GM18907 (cell line): ENCODE results near the gene TGM5.
"Not testable (repeated sequence)": the region's sequence is repeated elsewhere in the genome, so short reads cannot be mapped to it uniquely, and the experiment has no call there.

Experiments
- ATAC-seq: cut with Tn5 transposase; IDR thresholded peaks from one replicate; pipeline ENCODE4 v1.9.1; 2021; ENCODE audit warnings: mild to moderate bottlenecking, moderate library complexity; ENCODE audit not compliant: unreplicated experiment

The TGM5 gene

DNA sequence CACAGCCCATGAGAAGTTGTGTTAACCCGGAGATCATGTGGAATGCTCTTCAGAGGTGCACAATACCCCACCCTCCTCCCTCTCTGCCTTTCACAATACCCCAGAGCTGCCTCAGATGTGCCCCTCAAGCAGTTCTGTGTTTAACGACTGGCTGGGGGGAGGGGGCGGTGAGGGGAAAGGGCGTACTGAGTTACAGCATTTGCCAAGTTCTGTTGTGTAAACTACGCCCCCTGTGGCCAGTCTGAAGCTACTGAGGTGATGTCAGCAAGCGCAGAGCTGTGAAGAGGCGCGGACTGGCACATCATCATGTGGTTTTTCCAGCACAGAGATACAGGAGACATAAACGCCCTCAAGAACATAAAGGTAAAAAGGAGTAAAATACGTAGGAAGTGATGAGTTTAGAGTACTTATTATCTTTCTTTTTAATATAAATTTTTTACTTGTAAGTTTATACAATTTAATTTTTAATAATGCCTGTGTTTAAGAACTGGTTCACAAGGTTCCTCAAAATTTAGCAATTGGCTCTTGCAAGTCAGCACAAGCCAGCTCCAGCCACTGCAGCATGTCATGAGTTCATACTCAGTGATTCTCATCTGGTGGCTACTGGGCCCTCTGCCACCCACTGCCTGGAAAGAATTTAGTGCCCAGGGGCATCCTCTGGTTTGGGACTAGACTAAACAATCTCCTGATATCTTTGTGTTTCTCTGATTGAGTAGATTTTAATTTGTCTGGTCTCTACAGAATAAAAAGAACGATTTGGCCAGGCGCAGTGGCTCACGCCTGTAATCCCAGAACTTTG is 47.6 kb downstream of the TGM5 start:
- no peak for ATAC-seq

DNA sequence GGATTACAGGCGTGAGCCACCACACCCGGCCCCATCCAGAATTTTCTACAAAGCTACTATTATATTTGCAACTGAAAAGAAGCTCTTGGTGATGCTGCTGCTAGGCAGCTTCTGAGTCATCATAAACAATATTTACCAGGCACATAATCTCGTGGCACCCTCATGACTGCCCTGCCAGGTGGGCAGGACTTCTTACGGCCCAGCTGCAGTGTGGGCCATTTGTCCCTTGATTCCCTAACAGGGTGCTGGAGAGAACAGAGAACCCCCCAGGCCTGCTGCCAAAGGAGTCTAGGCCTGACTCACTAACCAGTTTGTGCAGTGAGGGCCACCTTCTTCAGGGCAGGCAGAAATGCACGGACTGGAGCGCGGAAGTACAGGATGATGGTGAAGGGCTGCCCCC is 50.8 kb downstream of the TGM5 start:
- no peak for ATAC-seq

GRCh38 chr15:43214592-43215295 is 52.0 kb downstream of the TGM5 start:
- no peak for ATAC-seq

DNA sequence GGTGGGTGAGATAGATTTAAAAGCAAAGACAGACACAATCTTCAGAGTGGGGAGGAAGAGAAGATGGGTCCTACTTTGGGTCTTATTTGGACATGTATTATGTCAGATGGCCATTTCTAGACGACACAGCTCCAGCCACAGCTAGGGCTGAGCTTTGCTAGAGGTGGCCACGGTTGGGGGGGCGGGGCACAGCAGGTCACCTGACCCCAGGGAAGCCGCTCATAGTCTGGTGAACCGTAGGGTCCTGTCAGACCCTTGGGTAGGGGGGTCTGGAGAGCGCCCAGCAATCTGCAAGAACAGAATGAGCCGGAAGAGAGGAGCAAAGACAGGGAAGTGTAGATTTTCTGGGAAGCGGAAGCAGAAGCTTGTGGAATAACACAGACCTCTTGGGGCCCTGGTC is 52.6 kb downstream of the TGM5 start:
- ATAC-seq: no peak

- ATAC-seq: no peak
Observed at GRCh38 chr15:43213466-43213865, 53.3 kb downstream of the TGM5 start.

- no peak for ATAC-seq
Observed at GRCh38 chr15:43212951-43213350, 53.8 kb downstream of the TGM5 start.

DNA sequence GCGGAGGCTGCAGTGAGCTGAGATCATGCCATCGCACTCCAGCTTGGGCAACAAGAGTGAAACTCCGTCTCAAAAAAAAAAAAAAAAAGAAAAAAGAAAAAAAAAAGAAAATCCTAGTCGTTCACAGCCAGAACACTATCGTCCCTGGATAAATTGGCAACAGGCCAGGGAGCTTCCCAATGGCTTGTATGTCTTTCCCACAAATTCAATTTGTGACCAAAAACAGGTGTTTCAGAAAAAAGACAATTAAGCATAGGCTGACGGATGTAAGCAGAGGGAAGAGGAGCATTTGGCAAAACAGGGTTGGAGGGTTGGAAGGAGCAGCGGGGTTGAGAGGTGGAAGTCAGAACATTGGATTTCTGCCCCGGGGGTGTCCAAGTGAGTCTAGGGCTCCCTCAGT is 54.4 kb downstream of the TGM5 start:
- no peak for ATAC-seq

GRCh38 chr15:43211224-43211735 is 55.4 kb downstream of the TGM5 start:
- ATAC-seq: no peak

- no peak for ATAC-seq
Observed at GRCh38 chr15:43210807-43211206, 55.9 kb downstream of the TGM5 start.

- no peak for ATAC-seq
Observed at GRCh38 chr15:43210172-43210745, 56.5 kb downstream of the TGM5 start.

- no peak for ATAC-seq
Observed at GRCh38 chr15:43209059-43209824, 57.5 kb downstream of the TGM5 start.

GRCh38 chr15:43208052-43209002 is 58.4 kb downstream of the TGM5 start:
- no peak for ATAC-seq

GRCh38 chr15:43207024-43207423 is 59.7 kb downstream of the TGM5 start:
- ATAC-seq: no peak

DNA sequence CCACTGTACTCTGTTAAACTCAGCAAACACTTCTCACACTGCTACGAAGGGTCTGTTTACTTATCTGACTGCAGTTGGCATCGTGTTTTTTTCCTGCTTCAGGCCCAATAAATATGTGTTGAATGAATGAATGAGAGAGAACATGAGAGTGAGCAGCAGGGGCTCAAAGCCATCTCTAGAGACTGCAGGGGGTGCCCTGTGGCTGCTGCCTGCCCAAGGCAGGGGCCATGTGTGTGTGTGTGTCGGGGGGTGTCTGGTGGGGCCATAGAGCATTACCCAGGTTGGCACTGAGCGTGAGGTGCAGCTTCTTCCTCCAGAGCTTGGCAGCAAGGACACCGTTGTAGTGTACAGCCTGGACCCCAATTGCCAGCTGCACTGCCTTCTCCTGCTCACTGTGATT is 60.7 kb downstream of the TGM5 start:
- ATAC-seq: no peak

DNA sequence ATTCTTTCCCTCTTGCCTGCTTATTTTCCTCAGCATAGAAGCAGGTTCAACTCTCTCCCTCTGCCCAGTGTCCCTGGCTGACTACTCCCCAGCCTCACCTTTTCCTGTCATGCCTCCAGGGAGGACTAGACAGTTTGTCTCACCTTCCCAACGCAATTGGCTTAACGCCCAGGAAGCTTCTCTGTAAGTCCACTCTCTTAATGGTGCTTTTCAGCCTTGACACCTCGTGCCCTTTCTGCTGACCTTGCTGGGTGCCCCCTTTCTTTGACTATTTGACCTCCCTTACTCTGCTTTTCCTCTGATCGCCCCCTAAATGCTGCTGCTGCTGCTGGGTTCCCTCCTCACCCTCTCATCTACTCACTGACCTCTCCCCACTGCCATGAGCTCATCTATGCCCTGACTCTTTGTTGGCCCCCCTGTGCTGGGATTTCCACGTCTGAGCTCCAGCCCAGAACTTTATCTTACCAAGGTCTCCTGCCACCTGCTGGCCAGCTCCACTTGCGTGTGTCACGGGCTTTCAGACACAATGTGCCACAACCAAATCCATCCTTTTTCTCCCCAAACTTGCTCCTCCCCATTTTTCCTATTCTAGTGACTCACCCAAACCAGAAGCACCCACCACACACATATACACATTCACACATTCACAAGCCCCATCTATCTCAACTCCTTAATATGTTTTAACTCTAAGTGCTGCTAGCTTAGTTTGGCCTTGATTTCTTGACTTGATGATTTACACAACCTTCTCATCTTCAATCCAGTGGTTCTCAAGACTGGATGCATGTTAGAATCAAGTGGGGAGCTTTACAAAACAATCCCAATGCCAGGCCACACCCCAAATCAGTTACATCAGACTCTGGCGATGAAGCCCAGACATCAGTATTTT is 62.5 kb downstream of the TGM5 start:
- ATAC-seq: no peak

DNA sequence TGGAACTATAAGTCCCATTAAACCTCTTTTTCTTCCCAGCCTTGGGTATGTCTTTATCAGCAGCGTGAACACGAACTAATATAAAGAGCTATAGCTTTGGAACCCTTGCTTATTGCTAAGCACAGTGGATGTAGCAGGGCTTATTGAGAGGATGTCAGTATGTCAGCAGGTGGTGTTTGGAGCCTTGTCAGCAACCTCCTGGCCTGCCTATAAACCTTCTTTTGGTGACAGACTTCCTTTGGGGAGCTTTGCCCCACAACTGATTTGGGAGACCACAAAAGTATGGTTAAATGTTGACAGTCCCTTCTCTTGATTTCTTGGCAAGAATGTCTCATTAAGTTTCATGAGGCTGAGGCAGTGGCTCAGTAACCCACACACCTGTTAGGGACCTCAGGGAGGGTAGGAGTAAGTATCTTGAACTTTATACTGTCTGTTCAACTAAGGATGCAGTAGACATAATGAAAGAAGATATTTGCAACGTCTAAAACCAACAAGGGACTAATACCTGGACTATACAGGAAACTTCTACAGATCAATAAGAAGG is 66.7 kb downstream of the TGM5 start:
- no peak for ATAC-seq

DNA sequence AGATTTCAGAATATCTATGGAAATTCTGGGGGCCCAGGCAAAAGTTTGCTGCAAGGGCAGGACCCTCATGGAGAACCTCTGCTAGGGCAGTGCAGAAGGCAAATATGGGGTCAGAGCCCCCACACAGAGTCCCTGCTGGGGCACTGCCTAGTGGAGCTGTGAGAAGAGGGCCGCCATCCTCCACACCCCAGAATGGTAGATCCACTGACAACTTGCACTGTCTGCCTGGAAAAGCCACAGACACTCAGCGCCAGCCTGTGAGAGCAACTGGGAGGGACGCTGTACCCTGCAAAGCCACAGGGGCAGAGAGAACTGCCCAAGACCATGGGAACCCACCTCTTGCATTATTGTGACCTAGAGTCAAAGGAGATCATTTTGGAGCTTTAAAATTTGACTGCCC is 67.7 kb downstream of the TGM5 start:
- ATAC-seq: no peak

- ATAC-seq: not testable (repeated sequence)
Observed at GRCh38 chr15:43198556-43198955, 68.2 kb downstream of the TGM5 start.

- not testable (repeated sequence) for ATAC-seq
Observed at GRCh38 chr15:43197773-43198172, 69.0 kb downstream of the TGM5 start.
